Liver (tissue), 3 donors: Measurements from ENCODE around the gene VWCE.

Experiments used
- EGR1 ChIP-seq, 2 donors: IDR thresholded peaks; 2 replicates each; pipeline ENCODE4 v1.6.1; 2016 to 2018; ENCODE audit warnings: antibody characterized with exemption in 2 of 2, low read depth in 2 of 2
- FOXA1 ChIP-seq: IDR thresholded peaks from 2 replicates; pipeline ENCODE4 v1.6.1; 2016; ENCODE audit warnings: antibody characterized with exemption
- GABPA ChIP-seq, 2 donors: IDR thresholded peaks in 1 of 2; conservative IDR thresholded peaks in 1 of 2; 2 replicates each; pipeline ENCODE4 v1.6.1; 2016; ENCODE audit warnings: antibody characterized with exemption in 2 of 2, mild to moderate bottlenecking in 1 of 2, moderate library complexity in 1 of 2
- JUND ChIP-seq, 2 donors: IDR thresholded peaks; 2 replicates each; pipeline ENCODE4 v1.6.1; 2016; ENCODE audit warnings: antibody characterized with exemption in 2 of 2
- NR2F2 ChIP-seq: IDR thresholded peaks from 2 replicates; pipeline ENCODE4 v1.6.1; 2016; ENCODE audit warnings: antibody characterized with exemption
- RAD21 ChIP-seq, 2 donors: IDR thresholded peaks; 2 replicates each; pipeline ENCODE4 v1.6.1; 2016; ENCODE audit warnings: antibody characterized with exemption in 2 of 2, mild to moderate bottlenecking in 2 of 2
- RXRA ChIP-seq, 2 donors: IDR thresholded peaks; 2 replicates each; pipeline ENCODE4 v1.6.1; 2017 to 2018; ENCODE audit warnings: antibody characterized with exemption in 2 of 2, mild to moderate bottlenecking in 1 of 2
- TAF1 ChIP-seq: conservative IDR thresholded peaks from 2 replicates; pipeline ENCODE4 v1.6.1; 2016; ENCODE audit warnings: antibody characterized with exemption, mild to moderate bottlenecking
- YY1 ChIP-seq: IDR thresholded peaks from 2 replicates; pipeline ENCODE4 v1.6.1; 2016; ENCODE audit warnings: antibody characterized with exemption, mild to moderate bottlenecking
- TF ChIP-seq, protein P1 (sequence below): fragments of 150-350 bp; IDR thresholded peaks from 2 replicates; pipeline ENCODE4 v1.5.1; 2017; ENCODE audit warnings: improper control_type of control experiment, low read depth, low read length; ENCODE audit not compliant: missing input control
- TF ChIP-seq, protein P2 (sequence below): IDR thresholded peaks from 2 replicates; pipeline ENCODE4 v1.6.1; 2016; ENCODE audit warnings: antibody characterized with exemption, mild to moderate bottlenecking
- TF ChIP-seq, protein P3 (sequence below): IDR thresholded peaks from 2 replicates; pipeline ENCODE4 v1.6.1; 2016; ENCODE audit warnings: antibody characterized with exemption
- donor health status: healthy.
- donor health status: healthy.

DNA sequence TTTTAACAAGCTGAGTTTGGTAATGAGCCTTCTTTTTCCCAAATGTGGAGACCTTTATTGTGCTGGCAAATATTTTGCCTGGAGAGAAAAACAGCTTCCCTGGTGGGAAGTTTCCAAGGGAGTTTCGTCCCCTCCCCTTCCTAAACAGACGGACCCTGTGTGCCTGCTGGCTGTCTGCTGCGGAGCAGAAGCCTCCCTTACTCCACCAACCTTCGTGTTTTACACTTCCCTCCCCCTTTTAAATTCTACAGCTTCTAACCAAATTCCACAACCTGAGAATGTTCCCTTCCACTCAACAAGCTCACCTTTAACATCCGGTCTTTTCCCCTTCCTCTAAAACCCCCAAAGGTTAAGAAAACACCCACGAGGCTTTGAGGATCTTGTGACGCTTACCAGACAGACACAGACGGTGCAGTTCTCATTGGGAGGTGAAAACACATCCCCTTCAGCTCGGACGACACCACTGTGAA, 17.1 kb downstream of the VWCE start:
- TF ChIP-seq EGR1 (IDR thresholded peaks at IDR 0.05; ENCODE audit: low read depth in 2 of 2) (no peak), FOXA1 (no peak), RAD21 (IDR thresholded peaks at IDR 0.05) (no peak), GABPA (IDR thresholded peaks at IDR 0.05 in 1 of 2, conservative IDR thresholded peaks at IDR 0.05 in 1 of 2) (no peak), YY1 (no peak), JUND (IDR thresholded peaks at IDR 0.05) (no peak), TAF1 (no peak), NR2F2 (no peak), RXRA (IDR thresholded peaks at IDR 0.05) (no peak)
- TF ChIP-seq, protein P1, sequence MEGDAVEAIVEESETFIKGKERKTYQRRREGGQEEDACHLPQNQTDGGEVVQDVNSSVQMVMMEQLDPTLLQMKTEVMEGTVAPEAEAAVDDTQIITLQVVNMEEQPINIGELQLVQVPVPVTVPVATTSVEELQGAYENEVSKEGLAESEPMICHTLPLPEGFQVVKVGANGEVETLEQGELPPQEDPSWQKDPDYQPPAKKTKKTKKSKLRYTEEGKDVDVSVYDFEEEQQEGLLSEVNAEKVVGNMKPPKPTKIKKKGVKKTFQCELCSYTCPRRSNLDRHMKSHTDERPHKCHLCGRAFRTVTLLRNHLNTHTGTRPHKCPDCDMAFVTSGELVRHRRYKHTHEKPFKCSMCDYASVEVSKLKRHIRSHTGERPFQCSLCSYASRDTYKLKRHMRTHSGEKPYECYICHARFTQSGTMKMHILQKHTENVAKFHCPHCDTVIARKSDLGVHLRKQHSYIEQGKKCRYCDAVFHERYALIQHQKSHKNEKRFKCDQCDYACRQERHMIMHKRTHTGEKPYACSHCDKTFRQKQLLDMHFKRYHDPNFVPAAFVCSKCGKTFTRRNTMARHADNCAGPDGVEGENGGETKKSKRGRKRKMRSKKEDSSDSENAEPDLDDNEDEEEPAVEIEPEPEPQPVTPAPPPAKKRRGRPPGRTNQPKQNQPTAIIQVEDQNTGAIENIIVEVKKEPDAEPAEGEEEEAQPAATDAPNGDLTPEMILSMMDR, result no peak
- TF ChIP-seq, protein P2, sequence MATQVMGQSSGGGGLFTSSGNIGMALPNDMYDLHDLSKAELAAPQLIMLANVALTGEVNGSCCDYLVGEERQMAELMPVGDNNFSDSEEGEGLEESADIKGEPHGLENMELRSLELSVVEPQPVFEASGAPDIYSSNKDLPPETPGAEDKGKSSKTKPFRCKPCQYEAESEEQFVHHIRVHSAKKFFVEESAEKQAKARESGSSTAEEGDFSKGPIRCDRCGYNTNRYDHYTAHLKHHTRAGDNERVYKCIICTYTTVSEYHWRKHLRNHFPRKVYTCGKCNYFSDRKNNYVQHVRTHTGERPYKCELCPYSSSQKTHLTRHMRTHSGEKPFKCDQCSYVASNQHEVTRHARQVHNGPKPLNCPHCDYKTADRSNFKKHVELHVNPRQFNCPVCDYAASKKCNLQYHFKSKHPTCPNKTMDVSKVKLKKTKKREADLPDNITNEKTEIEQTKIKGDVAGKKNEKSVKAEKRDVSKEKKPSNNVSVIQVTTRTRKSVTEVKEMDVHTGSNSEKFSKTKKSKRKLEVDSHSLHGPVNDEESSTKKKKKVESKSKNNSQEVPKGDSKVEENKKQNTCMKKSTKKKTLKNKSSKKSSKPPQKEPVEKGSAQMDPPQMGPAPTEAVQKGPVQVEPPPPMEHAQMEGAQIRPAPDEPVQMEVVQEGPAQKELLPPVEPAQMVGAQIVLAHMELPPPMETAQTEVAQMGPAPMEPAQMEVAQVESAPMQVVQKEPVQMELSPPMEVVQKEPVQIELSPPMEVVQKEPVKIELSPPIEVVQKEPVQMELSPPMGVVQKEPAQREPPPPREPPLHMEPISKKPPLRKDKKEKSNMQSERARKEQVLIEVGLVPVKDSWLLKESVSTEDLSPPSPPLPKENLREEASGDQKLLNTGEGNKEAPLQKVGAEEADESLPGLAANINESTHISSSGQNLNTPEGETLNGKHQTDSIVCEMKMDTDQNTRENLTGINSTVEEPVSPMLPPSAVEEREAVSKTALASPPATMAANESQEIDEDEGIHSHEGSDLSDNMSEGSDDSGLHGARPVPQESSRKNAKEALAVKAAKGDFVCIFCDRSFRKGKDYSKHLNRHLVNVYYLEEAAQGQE, result no peak
- TF ChIP-seq, protein P3, sequence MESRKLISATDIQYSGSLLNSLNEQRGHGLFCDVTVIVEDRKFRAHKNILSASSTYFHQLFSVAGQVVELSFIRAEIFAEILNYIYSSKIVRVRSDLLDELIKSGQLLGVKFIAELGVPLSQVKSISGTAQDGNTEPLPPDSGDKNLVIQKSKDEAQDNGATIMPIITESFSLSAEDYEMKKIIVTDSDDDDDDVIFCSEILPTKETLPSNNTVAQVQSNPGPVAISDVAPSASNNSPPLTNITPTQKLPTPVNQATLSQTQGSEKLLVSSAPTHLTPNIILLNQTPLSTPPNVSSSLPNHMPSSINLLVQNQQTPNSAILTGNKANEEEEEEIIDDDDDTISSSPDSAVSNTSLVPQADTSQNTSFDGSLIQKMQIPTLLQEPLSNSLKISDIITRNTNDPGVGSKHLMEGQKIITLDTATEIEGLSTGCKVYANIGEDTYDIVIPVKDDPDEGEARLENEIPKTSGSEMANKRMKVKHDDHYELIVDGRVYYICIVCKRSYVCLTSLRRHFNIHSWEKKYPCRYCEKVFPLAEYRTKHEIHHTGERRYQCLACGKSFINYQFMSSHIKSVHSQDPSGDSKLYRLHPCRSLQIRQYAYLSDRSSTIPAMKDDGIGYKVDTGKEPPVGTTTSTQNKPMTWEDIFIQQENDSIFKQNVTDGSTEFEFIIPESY, result no peak
